LNCaP clone FGC (cell line): ENCODE measurements around the gene KRT86.

Source experiments
- DNase-seq: peaks from one replicate; pipeline ENCODE4 v3.0.0-alpha.2; 2011; ENCODE audit warnings: low read depth
- H3K4me3 ChIP-seq: 2 replicates; pipeline ENCODE4 v1.5.1; 2011; ENCODE audit warnings: mild to moderate bottlenecking, low read depth, low read length, control low read depth
- CTCF ChIP-seq: IDR thresholded peaks from 2 replicates; pipeline ENCODE4 v1.5.1; 2012; ENCODE audit warnings: mild to moderate bottlenecking; ENCODE audit not compliant: control insufficient read depth, insufficient read depth; ENCODE audit errors: extremely low read depth

KRT86 gene

GRCh38 chr12:52354200-52354599, 79.8 kb downstream of the KRT86 start:
- TF ChIP-seq CTCF: no peak
- DNase-seq: no peak
- no peak overlapping the region for H3K4me3 ChIP-seq

- H3K4me3 ChIP-seq: no peak overlapping the region
- no peak for TF ChIP-seq CTCF
- DNase-seq: no peak
These were observed 80.7 kb downstream of the KRT86 start for GRCh38 chr12:52355176-52355575.

GRCh38 chr12:52356031-52356761, 81.8 kb downstream of the KRT86 start:
- no peak for TF ChIP-seq CTCF
- no peak overlapping the region for H3K4me3 ChIP-seq
- no peak for DNase-seq

- H3K4me3 ChIP-seq: no peak overlapping the region
- no peak for DNase-seq
- no peak for TF ChIP-seq CTCF
These were observed 82.5 kb downstream of the KRT86 start for GRCh38 chr12:52356762-52357580.
